Esophagus squamous epithelium (tissue), 5 donors: ENCODE measurements around the gene TPPP2. TPM values are rescaled to one million over a fixed set of nuclear protein-coding genes. Genes with fewer than 3 reads are reported as not detected.

Experiments used
- DNase-seq: peaks from one replicate; lab custom pipeline; 2025; lab: John Stamatoyannopoulos, UW
- H3K27ac ChIP-seq, 4 donors: fragments of 200-600 bp; sonication (generic); one replicate each; pipeline ENCODE4 v1.5.1; 2016 to 2019; ENCODE audit warnings: mild to moderate bottlenecking in 1 of 4
- H3K27me3 ChIP-seq, 4 donors: fragments of 200-600 bp; sonication (generic); 1 replicate in 3 of 4; 2 replicates in 1 of 4; pipeline versions ENCODE4 v1.5.1 to v1.6.0; 2017 to 2021; ENCODE audit warnings: antibody characterized with exemption in 1 of 4
- H3K36me3 ChIP-seq, 3 donors: fragments of 200-600 bp; sonication (generic); one replicate each; pipeline ENCODE4 v1.5.1; 2016 to 2019
- H3K4me1 ChIP-seq, 3 donors: fragments of 200-600 bp; sonication (generic); one replicate each; pipeline ENCODE4 v1.5.1; 2017 to 2019
- H3K4me3 ChIP-seq, 4 donors: fragments of 200-600 bp; sonication (generic); 1 replicate in 3 of 4; 2 replicates in 1 of 4; pipeline ENCODE4 v1.5.1; 2016 to 2019; ENCODE audit warnings: mild to moderate bottlenecking in 2 of 4, moderate library complexity in 1 of 4
- H3K9me3 ChIP-seq, 3 donors: fragments of 200-600 bp; sonication (generic); one replicate each; pipeline ENCODE4 v1.5.1; 2016 to 2019
- CTCF ChIP-seq, 6 experiments: fragments of 450-650 bp in 4 of 6; fragments of 200-600 bp in 2 of 6; sonication (generic) in 2 of 6; IDR thresholded peaks; one replicate each; pipeline ENCODE4 v1.5.1; 2016 to 2019; ENCODE audit warnings: antibody characterized with exemption in 6 of 6, mild to moderate bottlenecking in 4 of 6, moderate library complexity in 4 of 6
- POLR2A ChIP-seq, 4 donors: fragments of 450-650 bp; IDR thresholded peaks; one replicate each; pipeline ENCODE4 v1.6.1; 2017; ENCODE audit warnings: antibody characterized with exemption in 4 of 4, mild to moderate bottlenecking in 4 of 4, moderate library complexity in 3 of 4
- WGBS, 2 donors: methylation state at CpG; one replicate each; pipeline ENCODE4 v1.1.5; 2018; 5-methylcytosine and 5-hydroxymethylcytosine counted together
- intact Hi-C: fragments of 100-400 bp; cut with DNase I; formaldehyde crosslinking; loops from one replicate; pipeline ENCODE4 v1.15.0; 2022
- total RNA-seq, 4 donors: library from RNA; depleted of rRNA; stranded (reverse); fragments of >200 nt; gene quantifications; one replicate each; pipeline ENCODE4 v1.1.0, GENCODE V29; 2016
- donor health status: DM: yes; HTN: yes; CAD: no.

TPPP2 gene
- total RNA-seq, 4 donors from 2014 or later, result not detected

- Histone ChIP-seq H3K4me3 (no peak overlapping the region), H3K4me1 (peaks cover 0 to 15% (median 3%) of the 10 kb centered on the region in 3 donors), H3K27me3 (no peaks in the 10 kb centered on the region), H3K36me3 (peaks cover 4 to 81% (median 6%) of the 10 kb centered on the region in 3 donors), H3K9me3 (no peaks in the 10 kb centered on the region), H3K27ac (no peak overlapping the region)
- intact Hi-C loops, result no loop called here
- TF ChIP-seq POLR2A (IDR thresholded peaks at IDR 0.05) (no peak), CTCF (IDR thresholded peaks at IDR 0.05) (no peak)
- DNase-seq, result no peak
- WGBS, 2 donors, result 89% methylated on average over 7 of the region's 30 CpGs; no CpG with 5 or more reads in 1 of the 2 donors
Observed at GRCh38 chr14:21081521-21082142, 51.6 kb downstream of the TPPP2 start.

Other genes with a start within 250 kb of the TPPP2 start
- gene RNASE6, start 248.9 kb upstream of the TPPP2 start, total RNA-seq, result 10 to 100 TPM in 2 of 4 donors, under 1 TPM in 2; 0.26 to 22.3 (median 7.1) TPM
- gene RNASE1, start 227.4 kb upstream of the TPPP2 start, total RNA-seq, result 100 to 1,000 TPM in 2 of 4 donors, 10 to 100 TPM in 2; 12.0 to 297 (median 61.0) TPM
- not detected for gene RNASE3, start 138.8 kb upstream of the TPPP2 start, total RNA-seq
- 1 to 10 TPM in 1 of 4 donors, under 1 TPM in 2, not detected in 1; 0.44 to 1.3 (median 0.44) TPM for gene RNASE2, start 74.7 kb upstream of the TPPP2 start, total RNA-seq
- 10 to 100 TPM; 53.6 to 74.6 (median 68.5) TPM for gene METTL17, start 40.2 kb upstream of the TPPP2 start, total RNA-seq
- gene SLC39A2, start 30.9 kb upstream of the TPPP2 start, total RNA-seq, result 10 to 100 TPM in 3 of 4 donors, 1 to 10 TPM in 1; 8.6 to 23.2 (median 14.9) TPM
- gene NDRG2, start 5.2 kb upstream of the TPPP2 start, total RNA-seq, result 100 to 1,000 TPM in 3 of 4 donors, 10 to 100 TPM in 1; 96.3 to 209 (median 142) TPM
- not detected for gene RNASE13, start 4.6 kb downstream of the TPPP2 start, total RNA-seq
- 10 to 100 TPM in 1 of 4 donors, 1 to 10 TPM in 1, under 1 TPM in 1, not detected in 1; 0.97 to 13.3 (median 1.1) TPM for gene RNASE7, start 12.1 kb downstream of the TPPP2 start, total RNA-seq
- not detected for gene RNASE8, start 27.6 kb downstream of the TPPP2 start, total RNA-seq
- 10 to 100 TPM in 1 of 4 donors, 1 to 10 TPM in 3; 1.3 to 10.3 (median 3.6) TPM for gene ARHGEF40, start 40.1 kb downstream of the TPPP2 start, total RNA-seq
- gene ZNF219, start 68.4 kb downstream of the TPPP2 start, total RNA-seq, result 10 to 100 TPM; 47.1 to 68.3 (median 61.3) TPM
- gene TMEM253, start 70.8 kb downstream of the TPPP2 start, total RNA-seq, result 1 to 10 TPM in 1 of 4 donors, under 1 TPM in 1, not detected in 2; 0.95 to 1.5 TPM
- not detected for gene OR5AU1, start 125.8 kb downstream of the TPPP2 start, total RNA-seq
- gene HNRNPC, start 239.2 kb downstream of the TPPP2 start, total RNA-seq, result 100 to 1,000 TPM; 252 to 651 (median 476) TPM
- not detected for gene RPGRIP1, start 249.9 kb downstream of the TPPP2 start, total RNA-seq